Measurements from ENCODE around the gene LAMB3.

LAMB3 gene

DNA sequence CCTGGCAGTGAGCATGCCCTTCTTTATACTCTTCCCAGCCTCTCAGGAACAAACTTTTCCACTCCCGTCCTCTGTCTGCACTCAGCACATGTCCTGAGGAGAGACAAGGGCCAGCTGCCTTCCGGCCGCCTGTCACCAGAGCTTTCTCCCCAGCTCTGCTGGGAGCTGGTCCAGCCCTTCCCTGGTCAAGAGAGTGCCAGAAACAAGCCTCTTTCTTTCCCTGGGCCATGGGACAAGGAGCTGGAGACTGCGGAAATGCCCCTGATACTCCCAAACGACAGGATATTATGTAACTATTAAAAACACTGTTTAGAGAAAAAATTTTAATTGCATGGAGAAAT, 10.4 kb downstream of the LAMB3 start:
- Histone ChIP-seq H3K4me1 (ENCODE audit: control extremely low read depth in 1 of 4, control insufficient read depth in 4 of 4, insufficient read depth in 4 of 4, low read length in 3 of 4) (no peaks in the 10 kb centered on the region), H3K4me3 (ENCODE audit: control insufficient read depth in 1 of 7, extremely low read depth in 1 of 7, insufficient read depth in 4 of 7, low read depth in 2 of 7, low read length in 6 of 7) (no peak overlapping the region), H3K27ac (ENCODE audit: insufficient read depth in 1 of 2, low read depth in 1 of 2, low read length in 2 of 2, poor library complexity in 1 of 2, severe bottlenecking in 2 of 2) (no peak overlapping the region), H3K36me3 (ENCODE audit: control insufficient read depth in 4 of 4, insufficient read depth in 4 of 4, low read length in 3 of 4) (no peaks in the 10 kb centered on the region), H3K9me3 (ENCODE audit: control extremely low read depth in 1 of 5, control insufficient read depth in 4 of 5, insufficient read depth in 2 of 5, low read depth in 1 of 5, low read length in 4 of 5) (no peaks in the 10 kb centered on the region), H3K27me3 (replicated peaks in 2 of 5; ENCODE audit: control insufficient read depth in 4 of 5, insufficient read depth in 5 of 5, low read length in 4 of 5) (peaks cover 0 to 12% (median 2%) of the 10 kb centered on the region in 5 experiments)
- ChIA-PET POLR2A (no interaction called here), CTCF (interaction anchor here (0.9 to 1.9 kb wide), 4 partner anchors 12 to 65 kb away, joined by 3 to 12 read pairs (median 4); no protein-coding TSS in a partner anchor)
- no peak for DNase-seq
- 100% methylated on average over 3 of the region's 5 CpGs for WGBS (ENCODE audit: insufficient coverage)

DNA sequence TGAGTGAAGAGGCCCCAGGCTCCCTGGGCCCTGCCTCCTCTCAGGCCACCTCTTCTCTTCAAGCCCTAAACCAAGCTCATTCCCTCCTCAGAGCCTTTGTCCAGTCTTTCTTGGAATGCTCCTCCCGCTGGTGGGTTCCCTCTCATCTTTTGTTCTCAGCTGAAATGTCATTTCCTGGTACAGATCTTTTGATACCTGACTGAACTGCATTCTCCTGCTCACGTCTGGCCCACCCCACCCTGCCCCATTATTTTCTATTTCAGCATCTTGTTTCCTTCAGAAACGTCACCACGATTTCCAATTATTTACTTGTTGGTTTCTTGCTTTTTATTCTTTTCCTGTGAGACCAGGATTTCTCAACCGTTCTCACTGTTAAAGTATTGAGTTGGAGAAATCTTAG, 16.4 kb downstream of the LAMB3 start:
- H3K9me3 ChIP-seq (ENCODE audit: control extremely low read depth in 1 of 5, control insufficient read depth in 4 of 5, insufficient read depth in 2 of 5, low read depth in 1 of 5, low read length in 4 of 5), result no peaks in the 10 kb centered on the region
- H3K27me3 ChIP-seq (replicated peaks in 2 of 5; ENCODE audit: control insufficient read depth in 4 of 5, insufficient read depth in 5 of 5, low read length in 4 of 5), result peaks cover 0 to 24% (median 4%) of the 10 kb centered on the region in 5 experiments
- ChIA-PET POLR2A (no interaction called here), CTCF (interaction anchor here (1.0 to 1.7 kb wide), 2 partner anchors 16 to 18 kb away, joined by 3 to 4 read pairs; no protein-coding TSS in a partner anchor)
- H3K4me1 ChIP-seq (ENCODE audit: control extremely low read depth in 1 of 4, control insufficient read depth in 4 of 4, insufficient read depth in 4 of 4, low read length in 3 of 4), result peaks cover 0 to 3% (median 0%) of the 10 kb centered on the region in 4 experiments
- DNase-seq, result no peak
- H3K4me3 ChIP-seq (ENCODE audit: control insufficient read depth in 1 of 7, extremely low read depth in 1 of 7, insufficient read depth in 4 of 7, low read depth in 2 of 7, low read length in 6 of 7), result no peak overlapping the region
- no peak overlapping the region for H3K27ac ChIP-seq (ENCODE audit: insufficient read depth in 1 of 2, low read depth in 1 of 2, low read length in 2 of 2, poor library complexity in 1 of 2, severe bottlenecking in 2 of 2)
- H3K36me3 ChIP-seq (ENCODE audit: control insufficient read depth in 4 of 4, insufficient read depth in 4 of 4, low read length in 3 of 4), result no peaks in the 10 kb centered on the region
- WGBS (ENCODE audit: insufficient coverage), result 84% methylated on average over 4 of the region's 5 CpGs

DNA sequence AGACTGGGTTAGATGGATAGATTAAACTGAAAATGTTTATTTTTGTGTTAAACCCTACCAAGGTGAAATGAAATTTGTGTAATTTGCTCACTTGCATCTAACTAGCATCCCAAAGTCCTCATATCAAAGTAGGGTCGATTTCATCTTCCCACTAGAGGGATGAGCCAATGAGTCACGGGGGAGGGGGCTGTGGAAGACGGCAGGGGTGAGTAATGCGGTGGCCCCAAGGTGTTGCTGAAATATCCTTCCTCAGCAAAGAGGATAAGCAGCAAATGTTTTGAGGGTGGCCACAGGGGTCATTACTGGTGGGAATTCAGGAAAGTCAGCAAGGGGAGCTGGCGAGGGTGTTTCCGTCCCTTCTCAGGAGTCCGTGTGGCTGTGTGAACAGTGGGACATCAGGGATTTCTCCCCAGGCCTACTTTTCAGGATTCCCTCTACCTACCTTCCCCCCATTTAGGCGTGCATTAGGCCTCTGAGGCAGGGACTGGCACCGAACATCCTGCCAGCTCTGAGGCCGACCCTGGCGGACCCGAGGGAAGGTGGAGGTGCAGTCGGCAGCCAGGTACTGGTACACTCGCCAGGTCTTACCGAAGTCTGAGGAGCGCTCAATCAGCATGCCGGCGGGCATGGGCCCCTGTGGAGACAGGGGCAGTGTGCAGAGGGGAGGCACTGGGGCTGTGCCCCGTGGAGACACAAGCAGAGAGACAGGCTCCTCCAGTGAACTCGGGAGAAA, 18.1 kb downstream of the LAMB3 start:
- POLR2A ChIA-PET, result no interaction called here
- H3K9me3 ChIP-seq (ENCODE audit: control extremely low read depth in 1 of 5, control insufficient read depth in 4 of 5, insufficient read depth in 2 of 5, low read depth in 1 of 5, low read length in 4 of 5), result no peaks in the 10 kb centered on the region
- H3K27ac ChIP-seq (ENCODE audit: insufficient read depth in 1 of 2, low read depth in 1 of 2, low read length in 2 of 2, poor library complexity in 1 of 2, severe bottlenecking in 2 of 2), result no peak overlapping the region
- DNase-seq, result no peak
- CTCF ChIA-PET, result interaction anchor here (0.7 to 1.7 kb wide), 5 partner anchors 9 to 59 kb away, joined by 3 to 4 read pairs (median 3); no protein-coding TSS in a partner anchor
- H3K4me1 ChIP-seq (ENCODE audit: control extremely low read depth in 1 of 4, control insufficient read depth in 4 of 4, insufficient read depth in 4 of 4, low read length in 3 of 4), result peaks cover 0 to 3% (median 0%) of the 10 kb centered on the region in 4 experiments
- peaks cover 0 to 24% (median 4%) of the 10 kb centered on the region in 5 experiments for H3K27me3 ChIP-seq (replicated peaks in 2 of 5; ENCODE audit: control insufficient read depth in 4 of 5, insufficient read depth in 5 of 5, low read length in 4 of 5)
- 100% methylated on average over 11 of the region's 20 CpGs for WGBS (ENCODE audit: insufficient coverage)
- no peaks in the 10 kb centered on the region for H3K36me3 ChIP-seq (ENCODE audit: control insufficient read depth in 4 of 4, insufficient read depth in 4 of 4, low read length in 3 of 4)
- no peak overlapping the region for H3K4me3 ChIP-seq (ENCODE audit: control insufficient read depth in 1 of 7, extremely low read depth in 1 of 7, insufficient read depth in 4 of 7, low read depth in 2 of 7, low read length in 6 of 7)

DNA sequence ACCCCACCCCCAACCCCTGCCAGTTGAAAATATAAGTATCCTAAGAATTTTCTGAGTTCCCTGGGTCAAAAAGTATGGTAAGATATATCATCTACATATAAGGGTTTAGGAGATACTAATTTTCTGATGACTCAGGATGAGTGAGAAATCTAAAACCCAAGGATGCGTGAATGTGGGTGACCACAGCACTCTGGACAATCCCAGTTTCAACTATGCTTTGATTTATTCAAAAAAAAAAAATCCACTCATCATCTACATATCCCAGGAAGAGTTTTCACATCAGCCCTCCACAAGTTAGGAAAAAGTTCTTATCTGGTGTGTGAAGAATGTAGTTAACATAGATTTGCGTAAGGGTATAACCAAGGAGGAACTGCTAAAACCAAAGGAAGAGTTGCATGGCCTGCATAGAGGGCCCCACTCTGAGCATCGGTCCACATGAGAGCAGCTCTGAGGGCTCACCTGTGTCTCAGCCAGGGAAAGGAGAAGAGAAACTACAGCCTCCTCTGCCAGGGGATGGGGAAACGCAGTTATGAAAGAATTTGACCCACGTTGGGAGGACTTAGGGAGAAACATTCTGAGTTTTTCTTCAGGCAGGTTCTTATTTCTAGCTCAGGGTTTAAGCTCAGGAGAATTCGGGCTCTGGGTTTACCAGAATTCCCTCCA, 18.8 kb downstream of the LAMB3 start:
- CTCF ChIA-PET, result interaction anchor here (0.7 to 1.2 kb wide), 2 partner anchors 9 to 13 kb away, joined by 3 read pairs; no protein-coding TSS in a partner anchor
- WGBS (ENCODE audit: insufficient coverage), result 99% methylated on average over 6 of the region's 6 CpGs
- Histone ChIP-seq H3K9me3 (ENCODE audit: control extremely low read depth in 1 of 5, control insufficient read depth in 4 of 5, insufficient read depth in 2 of 5, low read depth in 1 of 5, low read length in 4 of 5) (no peaks in the 10 kb centered on the region), H3K4me1 (ENCODE audit: control extremely low read depth in 1 of 4, control insufficient read depth in 4 of 4, insufficient read depth in 4 of 4, low read length in 3 of 4) (peaks cover 0 to 3% (median 0%) of the 10 kb centered on the region in 4 experiments), H3K27me3 (replicated peaks in 2 of 5; ENCODE audit: control insufficient read depth in 4 of 5, insufficient read depth in 5 of 5, low read length in 4 of 5) (peaks cover 0 to 30% (median 8%) of the 10 kb centered on the region in 5 experiments), H3K27ac (ENCODE audit: insufficient read depth in 1 of 2, low read depth in 1 of 2, low read length in 2 of 2, poor library complexity in 1 of 2, severe bottlenecking in 2 of 2) (no peak overlapping the region), H3K4me3 (ENCODE audit: control insufficient read depth in 1 of 7, extremely low read depth in 1 of 7, insufficient read depth in 4 of 7, low read depth in 2 of 7, low read length in 6 of 7) (no peak overlapping the region), H3K36me3 (ENCODE audit: control insufficient read depth in 4 of 4, insufficient read depth in 4 of 4, low read length in 3 of 4) (no peaks in the 10 kb centered on the region)
- DNase-seq, result no peak
- POLR2A ChIA-PET, result no interaction called here

DNA sequence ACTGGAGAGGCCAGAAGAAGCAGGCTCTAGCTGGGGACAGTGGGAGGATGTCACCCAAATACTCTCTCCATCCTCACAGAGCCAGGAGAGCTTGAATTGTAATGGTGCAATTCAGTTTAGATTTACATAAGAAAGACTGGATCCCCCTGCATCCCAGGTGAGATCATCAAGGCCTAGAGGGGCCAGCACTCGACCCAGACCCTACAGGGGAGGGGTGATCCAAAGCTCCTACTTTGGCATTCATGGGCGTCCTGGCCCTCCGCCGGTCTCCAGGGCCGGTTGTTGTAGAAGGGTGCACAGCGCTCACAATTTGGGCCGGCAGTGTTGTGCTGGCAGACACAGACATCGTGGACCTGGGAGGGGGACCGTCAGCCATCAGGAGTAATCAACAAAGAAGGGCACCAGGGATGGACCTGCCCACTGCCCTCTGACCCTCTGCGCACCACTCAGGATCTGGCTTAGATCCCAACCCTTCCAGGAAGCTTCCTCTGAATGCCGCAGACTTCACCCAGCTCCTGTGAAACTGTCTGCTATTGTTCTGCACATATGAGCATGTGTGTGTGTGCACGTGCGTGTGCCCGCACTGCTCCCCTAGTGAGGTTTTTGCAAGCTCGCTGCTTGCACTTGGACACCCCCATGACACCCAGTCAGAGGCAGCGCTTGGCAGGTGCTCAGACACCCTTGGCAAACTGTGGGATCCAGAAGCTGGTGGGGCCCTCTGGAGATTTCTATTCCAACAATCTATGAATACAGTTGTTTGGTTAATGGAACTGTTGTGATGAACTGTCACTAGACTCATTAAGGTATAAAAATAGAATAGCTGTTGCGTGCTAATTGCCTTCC, 21.6 kb downstream of the LAMB3 start:
- no peak for DNase-seq
- WGBS (ENCODE audit: insufficient coverage), result 82% methylated on average over 17 of the region's 17 CpGs
- ChIA-PET POLR2A (no interaction called here), CTCF (interaction anchor here (1.0 to 4.2 kb wide), 13 partner anchors 11 to 66 kb away, joined by 3 to 16 read pairs (median 7); no protein-coding TSS in a partner anchor)
- H3K9me3 ChIP-seq (ENCODE audit: control extremely low read depth in 1 of 5, control insufficient read depth in 4 of 5, insufficient read depth in 2 of 5, low read depth in 1 of 5, low read length in 4 of 5), result no peaks in the 10 kb centered on the region
- no peaks in the 10 kb centered on the region for H3K36me3 ChIP-seq (ENCODE audit: control insufficient read depth in 4 of 4, insufficient read depth in 4 of 4, low read length in 3 of 4)
- H3K4me1 ChIP-seq (ENCODE audit: control extremely low read depth in 1 of 4, control insufficient read depth in 4 of 4, insufficient read depth in 4 of 4, low read length in 3 of 4), result peaks cover 0 to 10% (median 3%) of the 10 kb centered on the region in 4 experiments
- peaks cover 0 to 17% (median 10%) of the 10 kb centered on the region in 5 experiments for H3K27me3 ChIP-seq (replicated peaks in 2 of 5; ENCODE audit: control insufficient read depth in 4 of 5, insufficient read depth in 5 of 5, low read length in 4 of 5)
- no peak overlapping the region for H3K27ac ChIP-seq (ENCODE audit: insufficient read depth in 1 of 2, low read depth in 1 of 2, low read length in 2 of 2, poor library complexity in 1 of 2, severe bottlenecking in 2 of 2)
- H3K4me3 ChIP-seq (ENCODE audit: control insufficient read depth in 1 of 7, extremely low read depth in 1 of 7, insufficient read depth in 4 of 7, low read depth in 2 of 7, low read length in 6 of 7), result no peak overlapping the region

DNA sequence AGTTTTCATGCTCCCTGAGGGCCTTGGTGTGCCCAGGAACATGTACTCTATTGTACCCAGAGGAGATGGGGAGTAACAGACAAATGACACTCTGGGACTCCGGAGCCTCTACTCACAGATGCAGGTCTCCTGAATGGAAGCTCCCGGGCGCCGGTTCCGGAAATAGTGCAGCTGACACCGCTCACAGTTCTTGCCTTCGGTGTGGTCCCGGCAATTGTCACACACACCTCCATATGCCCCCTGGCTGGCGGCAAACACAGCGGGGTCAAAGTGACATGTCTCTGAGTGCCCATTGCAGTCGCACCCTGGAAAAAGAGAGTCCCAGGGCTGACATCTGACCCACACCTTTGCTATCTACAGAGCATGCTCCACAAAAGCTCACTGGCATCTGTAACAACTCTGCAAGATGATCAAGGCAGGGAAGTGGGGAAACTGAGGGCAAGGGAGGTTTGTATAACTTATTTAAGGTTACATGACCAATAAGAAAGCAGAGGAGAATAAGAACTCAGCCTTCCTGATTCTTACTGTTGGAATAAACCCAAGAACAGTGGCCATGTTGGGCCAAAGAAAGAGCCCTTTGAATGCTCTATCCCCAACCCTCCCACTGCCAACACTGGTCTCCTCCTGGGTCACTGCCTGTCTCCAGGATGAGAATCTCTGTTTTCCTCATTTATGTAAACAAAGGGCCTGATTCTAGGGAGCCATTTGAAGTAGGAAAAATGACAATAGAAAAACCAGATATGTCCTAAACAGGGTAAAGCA, 22.4 kb downstream of the LAMB3 start:
- no peaks in the 10 kb centered on the region for H3K36me3 ChIP-seq (ENCODE audit: control insufficient read depth in 4 of 4, insufficient read depth in 4 of 4, low read length in 3 of 4)
- H3K4me1 ChIP-seq (ENCODE audit: control extremely low read depth in 1 of 4, control insufficient read depth in 4 of 4, insufficient read depth in 4 of 4, low read length in 3 of 4), result peaks cover 0 to 7% (median 3%) of the 10 kb centered on the region in 4 experiments
- no peak overlapping the region for H3K4me3 ChIP-seq (ENCODE audit: control insufficient read depth in 1 of 7, extremely low read depth in 1 of 7, insufficient read depth in 4 of 7, low read depth in 2 of 7, low read length in 6 of 7)
- no peaks in the 10 kb centered on the region for H3K9me3 ChIP-seq (ENCODE audit: control extremely low read depth in 1 of 5, control insufficient read depth in 4 of 5, insufficient read depth in 2 of 5, low read depth in 1 of 5, low read length in 4 of 5)
- H3K27ac ChIP-seq (ENCODE audit: insufficient read depth in 1 of 2, low read depth in 1 of 2, low read length in 2 of 2, poor library complexity in 1 of 2, severe bottlenecking in 2 of 2), result no peak overlapping the region
- WGBS (ENCODE audit: insufficient coverage), result 98% methylated on average over 11 of the region's 11 CpGs
- DNase-seq, result no peak
- ChIA-PET POLR2A (interaction anchor here (0.6 kb wide), 1 partner anchor 1662 kb away, joined by 3 read pairs; no protein-coding TSS in a partner anchor), CTCF (interaction anchor here (0.6 to 4.2 kb wide), 15 partner anchors 11 to 67 kb away, joined by 3 to 16 read pairs (median 7); no protein-coding TSS in a partner anchor)
- H3K27me3 ChIP-seq (replicated peaks in 2 of 5; ENCODE audit: control insufficient read depth in 4 of 5, insufficient read depth in 5 of 5, low read length in 4 of 5), result peaks cover 0 to 17% (median 10%) of the 10 kb centered on the region in 5 experiments
